ENCODE results near the gene TUBA3E.
"Not testable (repeated sequence)": the region's sequence is repeated elsewhere in the genome, so short reads cannot be mapped to it uniquely, and the experiment has no call there.

- not testable (repeated sequence) for TF ChIP-seq EZH2 (IDR thresholded peaks at IDR 0.05; ENCODE audit: borderline replicate concordance, insufficient read depth, low read length, poor library complexity, severe bottlenecking); REST (IDR thresholded peaks at IDR 0.05; ENCODE audit: borderline replicate concordance)
Observed at GRCh38 chr2:130142396-130143265, 55.6 kb downstream of the TUBA3E start.

Data from neural cell (in vitro differentiated cells).